PC-9 (cell line): ENCODE data around the gene RAB29.

Experiments used
- CTCF ChIP-seq: fragments of 200-600 bp; sonication (generic); conservative IDR thresholded peaks from 2 replicates; pipeline ENCODE4 v1.6.1; 2017; ENCODE audit warnings: mixed run types, antibody characterized with exemption, mild to moderate bottlenecking, moderate library complexity
- EZH2 ChIP-seq: fragments of 200-600 bp; sonication (generic); IDR thresholded peaks from 2 replicates; pipeline ENCODE4 v1.8.0; 2017; ENCODE audit warnings: antibody characterized with exemption, low read depth

DNA sequence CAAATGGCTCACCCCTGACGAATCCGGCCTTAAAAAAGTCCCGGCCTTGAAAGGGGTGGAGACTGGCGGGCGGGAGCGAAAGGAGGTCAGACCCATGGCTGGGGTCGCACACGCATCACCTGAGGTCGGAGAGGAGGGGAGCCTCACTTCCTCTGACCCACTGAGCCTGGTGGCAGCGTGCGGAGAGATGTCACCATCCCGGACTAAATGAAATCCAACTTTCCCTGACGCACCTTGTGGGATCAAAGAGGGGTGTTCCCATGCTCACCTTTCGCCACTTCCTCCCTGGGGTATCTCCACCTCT is 38.4 kb upstream of the RAB29 start:
- TF ChIP-seq CTCF, result no peak
- TF ChIP-seq EZH2, result no peak
